Parathyroid adenoma (tissue), 2 donors: ENCODE results near the gene SH3GL2.

ENCODE experiments used
- H2AFZ ChIP-seq: fragments of 300-600 bp; sonication (generic); one replicate; pipeline ENCODE4 v1.7.0; 2017; ENCODE audit warnings: antibody characterized with exemption, mild to moderate bottlenecking
- H3K27ac ChIP-seq: fragments of 300-600 bp; sonication (generic); one replicate; pipeline ENCODE4 v1.7.0; 2017
- H3K27me3 ChIP-seq: fragments of 300-600 bp; sonication (generic); one replicate; pipeline ENCODE4 v1.7.0; 2017; ENCODE audit warnings: low read length; ENCODE audit not compliant: control insufficient read depth, insufficient read depth
- H3K36me3 ChIP-seq: fragments of 300-600 bp; sonication (generic); one replicate; pipeline ENCODE4 v1.7.0; 2017; ENCODE audit warnings: low read length; ENCODE audit not compliant: control insufficient read depth, insufficient read depth
- H3K4me1 ChIP-seq: fragments of 300-600 bp; sonication (generic); one replicate; pipeline ENCODE4 v1.7.0; 2017; ENCODE audit warnings: control low read depth
- H3K4me2 ChIP-seq: fragments of 300-600 bp; sonication (generic); one replicate; pipeline ENCODE4 v1.7.0; 2017; ENCODE audit warnings: low read length
- H3K4me3 ChIP-seq: fragments of 300-600 bp; sonication (generic); one replicate; pipeline ENCODE4 v1.7.0; 2017; ENCODE audit warnings: low read depth, low read length
- H3K79me2 ChIP-seq: fragments of 300-600 bp; sonication (generic); one replicate; pipeline ENCODE4 v1.7.0; 2017; ENCODE audit warnings: control low read depth
- H3K9ac ChIP-seq: fragments of 300-600 bp; sonication (generic); one replicate; pipeline ENCODE4 v1.7.0; 2017; ENCODE audit warnings: mild to moderate bottlenecking
- H3K9me3 ChIP-seq: fragments of 300-600 bp; sonication (generic); one replicate; pipeline ENCODE4 v1.7.0; 2017; ENCODE audit warnings: low read length; ENCODE audit not compliant: control insufficient read depth
- CTCF ChIP-seq: fragments of 300-600 bp; sonication (generic); IDR thresholded peaks from one replicate; pipeline ENCODE4 v1.7.0; 2017; ENCODE audit warnings: antibody characterized with exemption, mild to moderate bottlenecking
- donor health status: primary hyperparathyroidism.

Gene SH3GL2

DNA sequence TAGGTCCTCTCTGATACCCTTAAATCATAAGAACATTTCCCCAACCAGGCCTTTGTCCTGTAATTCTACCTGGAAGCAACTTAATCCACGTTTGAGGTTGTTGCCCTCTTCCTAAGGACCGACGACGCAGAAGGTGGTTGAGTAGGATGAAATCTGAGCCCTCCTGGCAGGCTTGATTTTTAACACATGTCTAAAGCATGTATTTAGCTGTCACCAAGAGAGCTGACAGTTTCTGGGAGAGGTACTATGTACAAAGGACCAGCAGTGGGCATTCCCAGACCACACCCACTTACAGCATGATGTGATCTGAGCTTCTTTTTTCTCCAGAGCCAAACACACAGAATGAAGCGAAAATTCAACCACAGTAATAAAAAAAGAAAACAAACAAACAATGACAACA lies 260.9 kb downstream of the SH3GL2 start:
- Histone ChIP-seq H2AFZ (no peak overlapping the region), H3K4me2 (no peak overlapping the region), H3K36me3 (no peaks in the 10 kb centered on the region), H3K9me3 (no peaks in the 10 kb centered on the region), H3K9ac (no peak overlapping the region), H3K4me3 (no peak overlapping the region), H3K27ac (no peak overlapping the region), H3K27me3 (no peaks in the 10 kb centered on the region), H3K79me2 (no peaks in the 10 kb centered on the region), H3K4me1 (no peaks in the 10 kb centered on the region)
- TF ChIP-seq CTCF: no peak

GRCh38 chr9:17843236-17843635 lies 264.4 kb downstream of the SH3GL2 start:
- no peak overlapping the region for H3K4me2 ChIP-seq
- no peak overlapping the region for H3K9ac ChIP-seq
- no peak for TF ChIP-seq CTCF
- H3K4me1 ChIP-seq: no peaks in the 10 kb centered on the region
- H3K4me3 ChIP-seq: no peak overlapping the region
- H3K9me3 ChIP-seq: no peaks in the 10 kb centered on the region
- H3K27me3 ChIP-seq: no peaks in the 10 kb centered on the region
- no peaks in the 10 kb centered on the region for H3K36me3 ChIP-seq
- no peaks in the 10 kb centered on the region for H3K79me2 ChIP-seq
- H3K27ac ChIP-seq: no peak overlapping the region
- no peak overlapping the region for H2AFZ ChIP-seq
